Stimulated activated CD4-positive, alpha-beta T cell treated with anti-CD3 and anti-CD28 coated beads, TNF-alpha, amount 100 ng/mL, for 48 hours (primary cell): Measurements from ENCODE around the gene RAB40A.
"Not testable (repeated sequence)": the region's sequence is repeated elsewhere in the genome, so short reads cannot be mapped to it uniquely, and the experiment has no call there.

Source experiments
- DNase-seq, 3 donors: peaks; one replicate each; pipeline ENCODE4 v3.0.0-alpha.2; 2020; ENCODE audit warnings: low read depth in 3 of 3

Gene RAB40A

GRCh38 chrX:103523605-103524004 lies 4.3 kb upstream of the RAB40A start:
- DNase-seq: no peak

- DNase-seq: no peak
Measured at GRCh38 chrX:103520386-103520785, 1.1 kb upstream of the RAB40A start.

GRCh38 chrX:103518571-103518970 lies 718 bp downstream of the RAB40A start:
- DNase-seq: no peak

- DNase-seq: no peak
Measured at GRCh38 chrX:103517246-103517645, 2.0 kb downstream of the RAB40A start.

- no peak for DNase-seq
Measured at GRCh38 chrX:103513476-103514108, 5.7 kb downstream of the RAB40A start.

- no peak for DNase-seq
Measured at GRCh38 chrX:103513067-103513466, 6.2 kb downstream of the RAB40A start.

- DNase-seq: no peak
Measured at GRCh38 chrX:103510031-103510430, 9.3 kb downstream of the RAB40A start.

- no peak for DNase-seq
Measured at GRCh38 chrX:103503853-103504207, 15.5 kb downstream of the RAB40A start.

GRCh38 chrX:103503163-103503852 lies 16.0 kb downstream of the RAB40A start:
- no peak for DNase-seq

GRCh38 chrX:103498786-103499185 lies 20.5 kb downstream of the RAB40A start:
- no peak for DNase-seq

- DNase-seq: no peak
Measured at GRCh38 chrX:103495786-103496185, 23.5 kb downstream of the RAB40A start.

GRCh38 chrX:103493578-103493977 lies 25.7 kb downstream of the RAB40A start:
- DNase-seq: not testable (repeated sequence)

GRCh38 chrX:103489733-103490132 lies 29.6 kb downstream of the RAB40A start:
- DNase-seq: peak in 1 of 3 donors; percentile 7

GRCh38 chrX:103488794-103489193 lies 30.5 kb downstream of the RAB40A start:
- DNase-seq: no peak

- no peak for DNase-seq
Measured at GRCh38 chrX:103488332-103488731, 31.0 kb downstream of the RAB40A start.

GRCh38 chrX:103483720-103484119 lies 35.6 kb downstream of the RAB40A start:
- no peak for DNase-seq

GRCh38 chrX:103480526-103480925 lies 38.8 kb downstream of the RAB40A start:
- DNase-seq: no peak

- DNase-seq: no peak
Measured at GRCh38 chrX:103477496-103477895, 41.8 kb downstream of the RAB40A start.

GRCh38 chrX:103475381-103475780 lies 43.9 kb downstream of the RAB40A start:
- no peak for DNase-seq

GRCh38 chrX:103469977-103470376 lies 49.3 kb downstream of the RAB40A start:
- not testable (repeated sequence) for DNase-seq

GRCh38 chrX:103467887-103468286 lies 51.4 kb downstream of the RAB40A start:
- no peak for DNase-seq

- no peak for DNase-seq
Measured at GRCh38 chrX:103467156-103467555, 52.1 kb downstream of the RAB40A start.

- peak; percentile 37 to 56 (median 48) for DNase-seq
Measured at GRCh38 chrX:103464774-103465117, 54.5 kb downstream of the RAB40A start.
